Colonic mucosa (tissue), 4 donors: ENCODE measurements around the gene OR6C2. TPM values are rescaled to one million over a fixed set of nuclear protein-coding genes. Genes with fewer than 3 reads are reported as not detected.
"Not testable (repeated sequence)": the region's sequence is repeated elsewhere in the genome, so short reads cannot be mapped to it uniquely, and the experiment has no call there.

Experiments used
- DNase-seq: peaks from one replicate; pipeline ENCODE4 v3.0.0-alpha.2; 2020
- H3K27ac ChIP-seq: fragments of 200-600 bp; one replicate; pipeline ENCODE4 v1.8.0; 2021
- H3K27me3 ChIP-seq: fragments of 200-600 bp; one replicate; pipeline ENCODE4 v1.8.0; 2021
- H3K36me3 ChIP-seq: fragments of 200-600 bp; one replicate; pipeline ENCODE4 v1.8.0; 2021
- H3K4me1 ChIP-seq: fragments of 200-600 bp; one replicate; pipeline ENCODE4 v1.8.0; 2021; ENCODE audit warnings: mild to moderate bottlenecking
- H3K4me3 ChIP-seq: fragments of 200-600 bp; one replicate; pipeline ENCODE4 v1.8.0; 2021
- H3K9ac ChIP-seq, 2 donors: one replicate each; pipeline ENCODE4 v1.7.0; 2013; ENCODE audit warnings: control low read depth in 2 of 2, low read depth in 2 of 2, low read length in 2 of 2
- H3K9me3 ChIP-seq: fragments of 200-600 bp; one replicate; pipeline ENCODE4 v1.8.0; 2021
- CTCF ChIP-seq: fragments of 200-600 bp; IDR thresholded peaks from one replicate; pipeline ENCODE4 v1.8.0; 2022; ENCODE audit warnings: antibody characterized with exemption, mild to moderate bottlenecking
- intact Hi-C: fragments of 100-400 bp; cut with DNase I; formaldehyde crosslinking; loops from one replicate; pipeline ENCODE4 v1.14.1; 2022
- total RNA-seq, 2 donors: library from RNA; stranded (reverse); fragmentation: NEBNext Ultra II Directional in 1 of 2; extraction: Animal tissue kit (Norgen Biotek cat#: 25700) in 1 of 2; gene quantifications; one replicate each; pipeline ENCODE4 v1.2.1, GENCODE V29; 2021
- donor health status: healthy.
- donor health status: DM: no; HTN: no; CAD: no.
- donor health status: DM: no; HTN: no; CAD: no.

The OR6C2 gene
- not detected for total RNA-seq

GRCh38 chr12:55443776-55444175 is at the start of gene OR6C2:
TSS of gene OR6C2 (plus strand) at chr12:55444076. CDS start at chr12:55452214, 8,138 bp downstream.
- intact Hi-C loops: no loop called here
- H3K27me3 ChIP-seq: no peaks in the 10 kb centered on the region
- no peaks in the 10 kb centered on the region for H3K36me3 ChIP-seq
- no peaks in the 10 kb centered on the region for H3K9me3 ChIP-seq
- TF ChIP-seq CTCF: no peak
- no peak within 1 kb of the TSS for H3K4me3 ChIP-seq
- H3K4me1 ChIP-seq: no peaks in the 10 kb centered on the region
- H3K27ac ChIP-seq: no peak within 1 kb of the TSS
- DNase-seq: no peak
- H3K9ac ChIP-seq: no peak within 1 kb of the TSS

- no peak for DNase-seq
- Histone ChIP-seq H3K9me3 (no peaks in the 10 kb centered on the region), H3K27ac (no peak overlapping the region), H3K36me3 (no peaks in the 10 kb centered on the region), H3K4me1 (no peaks in the 10 kb centered on the region), H3K27me3 (no peaks in the 10 kb centered on the region), H3K9ac (no peak overlapping the region), H3K4me3 (no peak overlapping the region)
- no peak for TF ChIP-seq CTCF
- intact Hi-C loops: no loop called here
These were observed 47.5 kb upstream of the OR6C2 start for GRCh38 chr12:55396326-55396725.

- no peak within 1 kb of the TSS for H3K4me3 ChIP-seq
- no peak within 1 kb of the TSS for H3K9ac ChIP-seq
- H3K36me3 ChIP-seq: no peaks in the 10 kb centered on the region
- DNase-seq: no peak
- intact Hi-C loops: no loop called here
- H3K4me1 ChIP-seq: no peaks in the 10 kb centered on the region
- no peak for TF ChIP-seq CTCF
- H3K9me3 ChIP-seq: no peaks in the 10 kb centered on the region
- no peak within 1 kb of the TSS for H3K27ac ChIP-seq
- no peaks in the 10 kb centered on the region for H3K27me3 ChIP-seq
These were observed 43.6 kb upstream of the OR6C2 start, which contains the start of gene OR6C65 for GRCh38 chr12:55400229-55400628. TSS of gene OR6C65 (plus strand) at chr12:55400529. CDS start at chr12:55400529, 0 bp downstream.

- DNase-seq: no peak
- Histone ChIP-seq H3K27ac (no peak overlapping the region), H3K27me3 (no peaks in the 10 kb centered on the region), H3K4me3 (no peak overlapping the region), H3K9me3 (no peaks in the 10 kb centered on the region), H3K4me1 (no peaks in the 10 kb centered on the region), H3K36me3 (no peaks in the 10 kb centered on the region), H3K9ac (no peak overlapping the region)
- TF ChIP-seq CTCF: no peak
- intact Hi-C loops: no loop called here
These were observed 36.0 kb upstream of the OR6C2 start for GRCh38 chr12:55407866-55408265.

- H3K9me3 ChIP-seq, intact Hi-C loops, H3K27ac ChIP-seq, DNase-seq, H3K9ac ChIP-seq, H3K27me3 ChIP-seq, H3K4me3 ChIP-seq, H3K36me3 ChIP-seq, H3K4me1 ChIP-seq: not testable (repeated sequence)
These were observed 34.7 kb upstream of the OR6C2 start for GRCh38 chr12:55409133-55409532.

GRCh38 chr12:55412138-55412537 is 31.7 kb upstream of the OR6C2 start:
- H3K27ac ChIP-seq, H3K9me3 ChIP-seq, H3K36me3 ChIP-seq, intact Hi-C loops, H3K9ac ChIP-seq, H3K27me3 ChIP-seq, DNase-seq, H3K4me1 ChIP-seq, H3K4me3 ChIP-seq: not testable (repeated sequence)

GRCh38 chr12:55413498-55414388 is 30.1 kb upstream of the OR6C2 start:
- DNase-seq, H3K36me3 ChIP-seq, H3K4me1 ChIP-seq, H3K9ac ChIP-seq, H3K4me3 ChIP-seq, intact Hi-C loops, H3K9me3 ChIP-seq, H3K27me3 ChIP-seq, H3K27ac ChIP-seq: not testable (repeated sequence)

- H3K36me3 ChIP-seq, H3K4me1 ChIP-seq, H3K4me3 ChIP-seq, H3K27ac ChIP-seq, intact Hi-C loops, H3K9me3 ChIP-seq, H3K9ac ChIP-seq, H3K27me3 ChIP-seq, DNase-seq: not testable (repeated sequence)
These were observed 29.5 kb upstream of the OR6C2 start for GRCh38 chr12:55414396-55414823.

GRCh38 chr12:55414889-55415288 is 29.0 kb upstream of the OR6C2 start:
- H3K36me3 ChIP-seq, H3K9ac ChIP-seq, H3K4me3 ChIP-seq, DNase-seq, intact Hi-C loops, H3K4me1 ChIP-seq, H3K27ac ChIP-seq, H3K27me3 ChIP-seq, H3K9me3 ChIP-seq: not testable (repeated sequence)
